DMS153 (cell line): ENCODE measurements around the gene DNAH11.

Source experiments
- DNase-seq: peaks from one replicate; lab custom pipeline; 2025; lab: John Stamatoyannopoulos, UW

DNAH11 gene

GRCh38 chr7:21548491-21548890, 5.7 kb downstream of the DNAH11 start:
- DNase-seq = no peak

- no peak for DNase-seq
These were observed 7.2 kb downstream of the DNAH11 start for GRCh38 chr7:21550076-21550475.

- peak; percentile 95 for DNase-seq
These were observed 8.1 kb downstream of the DNAH11 start for GRCh38 chr7:21550821-21551531.

- no peak for DNase-seq
These were observed 19.5 kb downstream of the DNAH11 start for GRCh38 chr7:21562385-21562784.

GRCh38 chr7:21565614-21566013, 22.8 kb downstream of the DNAH11 start:
- DNase-seq = no peak

- no peak for DNase-seq
These were observed 23.3 kb downstream of the DNAH11 start for GRCh38 chr7:21566094-21566493.

- peak; percentile 43 for DNase-seq
These were observed 25.9 kb downstream of the DNAH11 start for GRCh38 chr7:21568762-21569161.

- DNase-seq = no peak
These were observed 29.8 kb downstream of the DNAH11 start for GRCh38 chr7:21572331-21573313.

- DNase-seq = no peak
These were observed 36.7 kb downstream of the DNAH11 start for GRCh38 chr7:21579341-21580072.

GRCh38 chr7:21580073-21580521, 37.3 kb downstream of the DNAH11 start:
- peak; percentile 89 for DNase-seq

GRCh38 chr7:21585070-21585724, 42.4 kb downstream of the DNAH11 start:
- DNase-seq = peak; percentile 36

- no peak for DNase-seq
These were observed 44.4 kb downstream of the DNAH11 start for GRCh38 chr7:21587139-21587784.

GRCh38 chr7:21596801-21597200, 54.0 kb downstream of the DNAH11 start:
- no peak for DNase-seq

GRCh38 chr7:21603462-21603861, 60.6 kb downstream of the DNAH11 start:
- no peak for DNase-seq

- DNase-seq = no peak
These were observed 61.3 kb downstream of the DNAH11 start for GRCh38 chr7:21603972-21604749.

GRCh38 chr7:21605008-21605585, 62.3 kb downstream of the DNAH11 start:
- no peak for DNase-seq

- DNase-seq = no peak
These were observed 65.6 kb downstream of the DNAH11 start for GRCh38 chr7:21608465-21608864.

- no peak for DNase-seq
These were observed 68.3 kb downstream of the DNAH11 start for GRCh38 chr7:21611129-21611528.

GRCh38 chr7:21616091-21616490, 73.3 kb downstream of the DNAH11 start:
- no peak for DNase-seq
